D721Med (cell line): Measurements from ENCODE around the gene PACRG.

ENCODE experiments used
- DNase-seq: peaks from one replicate; pipeline ENCODE4 v3.0.0; 2011; ENCODE audit warnings: low spot score; ENCODE audit not compliant: insufficient read length
- FAIRE-seq: peaks from 2 replicates; lab custom pipeline; 2011; peaks lifted over from hg19 to GRCh38; lab: Jason Lieb, UNC
- TF ChIP-seq, protein P1 (sequence below): IDR thresholded peaks from 2 replicates; pipeline ENCODE4 v1.5.1; 2012; ENCODE audit warnings: mild to moderate bottlenecking, control low read depth; ENCODE audit not compliant: insufficient read depth; ENCODE audit errors: missing control alignments

Gene PACRG

GRCh38 chr6:163339466-163339865 lies 611.7 kb downstream of the PACRG start:
- DNase-seq (no peak), FAIRE-seq (no peak)
- TF ChIP-seq, protein P1, sequence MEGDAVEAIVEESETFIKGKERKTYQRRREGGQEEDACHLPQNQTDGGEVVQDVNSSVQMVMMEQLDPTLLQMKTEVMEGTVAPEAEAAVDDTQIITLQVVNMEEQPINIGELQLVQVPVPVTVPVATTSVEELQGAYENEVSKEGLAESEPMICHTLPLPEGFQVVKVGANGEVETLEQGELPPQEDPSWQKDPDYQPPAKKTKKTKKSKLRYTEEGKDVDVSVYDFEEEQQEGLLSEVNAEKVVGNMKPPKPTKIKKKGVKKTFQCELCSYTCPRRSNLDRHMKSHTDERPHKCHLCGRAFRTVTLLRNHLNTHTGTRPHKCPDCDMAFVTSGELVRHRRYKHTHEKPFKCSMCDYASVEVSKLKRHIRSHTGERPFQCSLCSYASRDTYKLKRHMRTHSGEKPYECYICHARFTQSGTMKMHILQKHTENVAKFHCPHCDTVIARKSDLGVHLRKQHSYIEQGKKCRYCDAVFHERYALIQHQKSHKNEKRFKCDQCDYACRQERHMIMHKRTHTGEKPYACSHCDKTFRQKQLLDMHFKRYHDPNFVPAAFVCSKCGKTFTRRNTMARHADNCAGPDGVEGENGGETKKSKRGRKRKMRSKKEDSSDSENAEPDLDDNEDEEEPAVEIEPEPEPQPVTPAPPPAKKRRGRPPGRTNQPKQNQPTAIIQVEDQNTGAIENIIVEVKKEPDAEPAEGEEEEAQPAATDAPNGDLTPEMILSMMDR: no peak

DNA sequence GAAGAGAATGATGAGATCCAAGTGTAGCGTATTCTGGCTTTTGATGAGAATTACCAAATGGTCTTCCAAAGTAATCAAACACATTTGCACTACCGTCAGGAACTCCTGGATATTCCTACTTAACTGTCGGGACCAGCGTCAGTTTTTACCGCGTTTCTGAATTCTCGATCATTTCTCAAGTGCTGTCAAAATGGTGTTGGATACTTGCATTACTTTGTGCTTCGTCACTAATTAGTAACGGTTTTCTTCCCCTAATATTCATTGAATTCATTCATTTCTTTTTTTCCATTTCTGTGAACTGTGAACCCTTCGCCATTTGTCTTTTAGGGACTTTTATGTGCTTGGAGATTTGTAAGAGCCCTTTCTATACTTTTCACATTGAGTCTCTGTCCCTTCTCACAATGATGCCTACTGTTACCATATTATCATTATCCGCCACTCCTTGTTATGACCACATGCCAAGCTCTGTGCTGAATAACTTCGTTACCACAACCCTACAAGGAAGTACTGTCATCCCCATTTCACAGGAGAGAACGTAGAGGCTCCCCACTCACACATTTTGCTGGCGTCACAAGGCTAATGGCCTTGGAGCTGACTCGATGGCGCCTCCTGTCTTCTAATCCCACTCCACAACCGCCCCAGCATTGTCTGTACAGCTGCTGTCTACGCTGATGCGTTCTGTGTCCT lies 612.6 kb downstream of the PACRG start:
- FAIRE-seq: no peak
- TF ChIP-seq, protein P1: no peak

DNA sequence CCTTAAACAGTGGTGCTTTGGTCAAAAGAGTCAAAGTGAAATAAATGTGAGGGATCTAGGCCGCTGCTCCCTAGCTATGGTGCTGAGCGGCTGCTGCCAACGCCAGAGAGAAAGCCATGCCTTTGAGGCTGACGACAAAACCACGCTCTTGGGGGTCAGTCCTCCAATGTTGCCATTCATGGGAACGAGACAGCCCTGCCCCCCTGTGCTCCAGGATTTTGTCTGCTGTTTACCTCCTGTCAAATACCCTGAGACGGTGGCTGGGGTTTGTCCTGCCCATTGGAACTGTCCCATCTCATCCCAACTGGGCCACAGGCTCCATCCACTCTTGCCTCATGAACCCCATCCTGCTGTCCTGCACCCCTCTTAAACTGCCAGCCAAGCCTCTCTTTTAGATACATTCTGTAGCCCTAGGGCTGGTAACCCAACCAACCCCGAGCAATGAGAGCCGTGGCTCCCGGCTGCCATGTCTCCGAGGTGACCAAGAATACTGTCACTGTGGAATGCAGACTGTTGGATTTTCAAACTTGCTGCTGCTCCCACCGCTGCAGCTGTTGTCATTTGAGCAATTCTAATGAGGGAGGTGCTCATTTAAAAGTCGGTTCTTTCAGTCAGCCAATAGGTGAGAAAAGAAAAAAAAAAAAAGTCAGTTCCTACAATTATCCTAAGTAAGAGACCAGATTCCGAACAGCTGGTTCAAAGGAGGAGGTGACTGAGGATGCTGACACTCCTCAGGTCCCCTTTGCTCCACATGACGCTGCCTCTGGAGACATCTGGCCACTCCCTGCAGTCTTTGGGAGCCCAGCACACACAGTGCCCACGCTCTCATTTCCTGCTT lies 613.7 kb downstream of the PACRG start:
- no peak for DNase-seq
- FAIRE-seq: no peak
- TF ChIP-seq, protein P1: no peak

More for the DNA sequence above, 612.6 kb downstream of the PACRG start:
- no peak for DNase-seq

- FAIRE-seq (no peak), DNase-seq (no peak)
- TF ChIP-seq, protein P1: no peak
These were observed 615.1 kb downstream of the PACRG start for GRCh38 chr6:163342571-163343539.

- TF ChIP-seq, protein P1: no peak
- FAIRE-seq: no peak
These were observed 615.8 kb downstream of the PACRG start for GRCh38 chr6:163343609-163344008.

DNA sequence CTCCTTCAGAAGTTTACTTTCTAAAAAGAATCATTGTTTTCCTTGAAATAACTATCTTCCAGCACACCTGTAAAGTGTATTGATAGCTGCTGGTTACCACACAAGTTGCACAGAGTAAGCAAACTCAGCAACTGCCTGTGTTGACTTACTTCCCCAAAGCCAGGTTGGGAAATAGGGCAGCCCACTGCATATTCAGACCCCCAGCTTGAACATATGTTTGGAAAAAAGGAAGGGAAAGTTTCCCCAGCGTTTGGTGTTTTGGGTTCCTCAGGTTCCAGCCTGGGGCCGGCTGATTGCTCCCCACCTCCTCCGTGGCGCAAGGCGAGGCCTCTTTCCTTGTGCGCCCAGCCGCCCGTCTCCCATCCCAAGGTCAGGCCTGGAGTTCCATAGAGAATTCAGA lies 616.6 kb downstream of the PACRG start:
- TF ChIP-seq, protein P1: no peak
- DNase-seq: no peak
- no peak for FAIRE-seq

More at GRCh38 chr6:163343609-163344008, 615.8 kb downstream of the PACRG start:
- no peak for DNase-seq
